IMR-90 (cell line): ENCODE data around the gene BRSK1. TPM values are rescaled to one million over a fixed set of nuclear protein-coding genes. Genes with fewer than 3 reads are reported as not detected.

Source experiments
- ATAC-seq: fragments of 200-7000 bp; cut with Tn5 transposase; 2 replicates; pipeline ENCODE4 v1.9.1; 2020; ENCODE audit warnings: low read depth, mild to moderate bottlenecking, moderate library complexity
- BruUV-seq: library from RNA; stranded (reverse); fragments of 400-500 nt; replicated peaks from 2 replicates; lab custom pipeline; 2021; lab: Mats Ljungman, UMichigan
- CTCF ChIA-PET: fragments of 300-600 bp; formaldehyde crosslinking; extraction: SDS; loops from one replicate; lab custom pipeline; 2021; ENCODE audit warnings: antibody characterized with exemption; lab: Yijun Ruan, JAX
- POLR2A ChIA-PET: fragments of 300-600 bp; sonication (Branson Sonifier 250); formaldehyde crosslinking; loops from one replicate; lab custom pipeline; 2022; ENCODE audit warnings: antibody characterized with exemption; ENCODE audit not compliant: unreplicated experiment; lab: Charles Lee
- DNase-seq: peaks from one replicate; pipeline ENCODE4 v3.0.0; 2013
- H2AFZ ChIP-seq: replicated peaks from 2 replicates; pipeline ENCODE3; 2013; ENCODE audit warnings: low read length, mild to moderate bottlenecking; ENCODE audit not compliant: poor library complexity
- H2AK5ac ChIP-seq: 2 replicates; pipeline ENCODE4 v1.6.1; 2013; ENCODE audit warnings: low read depth, low read length, inconsistent platforms
- H2AK9ac ChIP-seq: replicated peaks from 2 replicates; pipeline ENCODE3; 2013; ENCODE audit warnings: mild to moderate bottlenecking, low read depth, low read length, moderate library complexity; ENCODE audit not compliant: poor library complexity
- H2BK120ac ChIP-seq: 2 replicates; pipeline ENCODE4 v1.6.1; 2013; ENCODE audit warnings: low read depth, low read length, inconsistent platforms
- H2BK15ac ChIP-seq: 3 replicates; pipeline ENCODE4 v1.6.1; 2013; ENCODE audit warnings: low read depth, low read length, inconsistent platforms
- H2BK20ac ChIP-seq: 2 replicates; pipeline ENCODE4 v1.6.1; 2013; ENCODE audit warnings: low read depth, mild to moderate bottlenecking, inconsistent platforms, low read length, moderate library complexity
- H2BK5ac ChIP-seq: 2 replicates; pipeline ENCODE4 v1.6.1; 2013; ENCODE audit warnings: mild to moderate bottlenecking, low read depth, low read length, inconsistent platforms; ENCODE audit not compliant: poor library complexity, severe bottlenecking
- H3K14ac ChIP-seq: replicated peaks from 2 replicates; pipeline ENCODE4 v1.6.1; 2013; ENCODE audit warnings: low read depth, low read length, inconsistent platforms
- H3K18ac ChIP-seq: 2 replicates; pipeline ENCODE4 v1.6.1; 2013; ENCODE audit warnings: low read depth, low read length, control low read depth
- H3K23ac ChIP-seq: 2 replicates; pipeline ENCODE4 v1.6.1; 2013; ENCODE audit warnings: low read depth, low read length, inconsistent platforms
- H3K27ac ChIP-seq: 2 replicates; pipeline ENCODE4 v1.5.1; 2013; ENCODE audit warnings: mild to moderate bottlenecking, control low read depth, low read length; ENCODE audit not compliant: insufficient read depth
- H3K27me3 ChIP-seq: 2 replicates; pipeline ENCODE4 v1.6.1; 2013; ENCODE audit warnings: low read length; ENCODE audit not compliant: control insufficient read depth, insufficient read depth
- H3K36me3 ChIP-seq: 2 replicates; pipeline ENCODE4 v1.6.1; 2013; ENCODE audit warnings: low read length, mixed read lengths; ENCODE audit not compliant: control insufficient read depth, insufficient read depth
- H3K4ac ChIP-seq: 2 replicates; pipeline ENCODE4 v1.6.1; 2013; ENCODE audit warnings: low read depth, low read length, inconsistent platforms
- H3K4me1 ChIP-seq: 2 replicates; pipeline ENCODE4 v1.6.1; 2013; ENCODE audit warnings: low read length, mixed read lengths; ENCODE audit not compliant: control insufficient read depth, insufficient read depth
- H3K4me2 ChIP-seq: 2 replicates; pipeline ENCODE4 v1.6.1; 2013; ENCODE audit warnings: low read depth, mild to moderate bottlenecking, control low read depth, low read length, moderate library complexity
- H3K4me3 ChIP-seq: 2 replicates; pipeline ENCODE4 v1.5.1; 2013; ENCODE audit warnings: low read depth, mild to moderate bottlenecking, control low read depth, low read length, moderate library complexity; ENCODE audit not compliant: insufficient read depth
- H3K56ac ChIP-seq: 2 replicates; pipeline ENCODE4 v1.6.1; 2013; ENCODE audit warnings: low read length, inconsistent platforms; ENCODE audit not compliant: insufficient read depth; ENCODE audit errors: extremely low read depth
- H3K79me1 ChIP-seq, 2 experiments: 2 replicates each; pipeline ENCODE4 v1.6.1; 2013; ENCODE audit warnings: low read length in 2 of 2, inconsistent platforms in 1 of 2, low read depth in 1 of 2
- H3K9ac ChIP-seq: 2 replicates; pipeline ENCODE4 v1.6.1; 2013; ENCODE audit warnings: low read depth, low read length, control low read depth
- H3K9me1 ChIP-seq: 2 replicates; pipeline ENCODE4 v1.6.1; 2013; ENCODE audit warnings: low read length, inconsistent platforms; ENCODE audit not compliant: insufficient read depth
- H3K9me3 ChIP-seq: 2 replicates; pipeline ENCODE4 v1.6.1; 2013; ENCODE audit warnings: low read length; ENCODE audit not compliant: control insufficient read depth, insufficient read depth
- H4K20me1 ChIP-seq: 2 replicates; pipeline ENCODE4 v1.6.1; 2013; ENCODE audit warnings: low read length, inconsistent platforms; ENCODE audit not compliant: insufficient read depth
- H4K5ac ChIP-seq: 2 replicates; pipeline ENCODE4 v1.6.1; 2013; ENCODE audit warnings: mild to moderate bottlenecking, low read depth, low read length, control low read depth
- H4K8ac ChIP-seq, 2 experiments: 2 replicates each; pipeline ENCODE4 v1.6.1; 2013; ENCODE audit warnings: low read depth in 2 of 2, low read length in 2 of 2, control low read depth in 1 of 2, inconsistent platforms in 1 of 2
- H4K91ac ChIP-seq: 2 replicates; pipeline ENCODE4 v1.6.1; 2013; ENCODE audit warnings: low read depth, low read length, inconsistent platforms; ENCODE audit not compliant: insufficient read depth
- BHLHE40 ChIP-seq: fragments of 150-350 bp; IDR thresholded peaks from 2 replicates; pipeline ENCODE4 v1.6.1; 2016; ENCODE audit warnings: mild to moderate bottlenecking, low read depth, low read length
- CEBPB ChIP-seq: IDR thresholded peaks from 2 replicates; pipeline ENCODE4 v1.6.1; 2012; ENCODE audit warnings: low read depth, low read length, improper control_type of control experiment
- CHD1 ChIP-seq: IDR thresholded peaks from 2 replicates; pipeline ENCODE4 v1.6.1; 2012; ENCODE audit warnings: low read depth, low read length, improper control_type of control experiment
- FOS ChIP-seq: fragments of 150-350 bp; IDR thresholded peaks from 2 replicates; pipeline ENCODE4 v1.6.1; 2016; ENCODE audit warnings: low read depth, low read length
- MAFK ChIP-seq: IDR thresholded peaks from 2 replicates; pipeline ENCODE4 v1.6.1; 2012; ENCODE audit warnings: low read depth, low read length, improper control_type of control experiment
- MAZ ChIP-seq: IDR thresholded peaks from 2 replicates; pipeline ENCODE4 v1.6.1; 2012; ENCODE audit warnings: low read depth, mild to moderate bottlenecking, low read length, improper control_type of control experiment, moderate library complexity, borderline replicate concordance
- MXI1 ChIP-seq: IDR thresholded peaks from 2 replicates; pipeline ENCODE4 v1.6.1; 2012; ENCODE audit warnings: low read depth, mild to moderate bottlenecking, low read length, moderate library complexity, borderline replicate concordance
- NFE2L2 ChIP-seq: fragments of 150-350 bp; IDR thresholded peaks from 2 replicates; pipeline ENCODE4 v1.6.1; 2016; ENCODE audit warnings: low read depth, mild to moderate bottlenecking, low read length
- POLR2A ChIP-seq: IDR thresholded peaks from 2 replicates; pipeline ENCODE4 v1.6.1; 2012; ENCODE audit warnings: mild to moderate bottlenecking, low read depth, low read length
- RAD21 ChIP-seq: IDR thresholded peaks from 2 replicates; pipeline ENCODE4 v1.6.1; 2012; ENCODE audit warnings: low read length, improper control_type of control experiment
- RCOR1 ChIP-seq: IDR thresholded peaks from 2 replicates; pipeline ENCODE4 v1.6.1; 2012; ENCODE audit warnings: mild to moderate bottlenecking, low read length, improper control_type of control experiment; ENCODE audit not compliant: insufficient replicate concordance
- RFX5 ChIP-seq: IDR thresholded peaks from 2 replicates; pipeline ENCODE4 v1.8.0; 2012; ENCODE audit warnings: low read depth, mild to moderate bottlenecking, low read length, moderate library complexity
- SMC3 ChIP-seq: fragments of 150-350 bp; IDR thresholded peaks from 2 replicates; pipeline ENCODE4 v1.6.1; 2016; ENCODE audit warnings: low read depth, mild to moderate bottlenecking, antibody characterized with exemption, low read length, moderate library complexity
- WGBS, 2 experiments: methylation state at CpG; one replicate each; pipeline versions ENCODE4 v1.1.5 to v1.1.7; 2013; ENCODE audit warnings: missing lambda C conversion rate in 2 of 2; ENCODE audit not compliant: insufficient read length in 1 of 2; ENCODE audit errors: extremely low coverage in 2 of 2; 5-methylcytosine and 5-hydroxymethylcytosine counted together
- dilution Hi-C: fragments of 300-500 bp; cut with HindIII; formaldehyde crosslinking; loops from one replicate; pipeline ENCODE4 v1.14.3; 2018; ENCODE audit warnings: low sequenced_read_pairs; ENCODE audit not compliant: unreplicated experiment
- in situ Hi-C: fragments of 300-500 bp; cut with MboI; formaldehyde crosslinking; loops from 3 replicates; pipeline ENCODE4 v1.14.3; 2019; ENCODE audit warnings: low sequenced_read_pairs, inconsistent platforms, mixed read lengths
- intact Hi-C: fragments of 100-400 bp; cut with micrococcal nuclease; formaldehyde crosslinking; loops from 2 replicates; pipeline ENCODE4 v1.10.0; 2022
- polyA plus RNA-seq, 3 experiments: library from polyadenylated mRNA; depleted of rRNA; stranded (reverse); fragments of >200 nt; gene quantifications; 2 replicates each; pipeline ENCODE4 v1.2.3, GENCODE V29; 2012; ENCODE audit warnings: low replicate concordance in 1 of 3
- total RNA-seq: library from RNA; depleted of rRNA; stranded (reverse); fragments of >200 nt; gene quantifications from 2 replicates; pipeline ENCODE4 v1.2.3, GENCODE V29; 2012
- TF ChIP-seq, protein P1 (sequence below): fragments of 150-350 bp; IDR thresholded peaks from 2 replicates; pipeline ENCODE4 v1.6.1; 2017; ENCODE audit warnings: mild to moderate bottlenecking, antibody characterized with exemption, low read length, low read depth
- TF ChIP-seq, protein P2 (sequence below): conservative IDR thresholded peaks from 2 replicates; pipeline ENCODE4 v1.5.1; 2012; ENCODE audit warnings: mild to moderate bottlenecking, low read depth, low read length, improper control_type of control experiment
- TF ChIP-seq, protein P3 (sequence below): fragments of 150-350 bp; IDR thresholded peaks from 2 replicates; pipeline ENCODE4 v1.6.1; 2016; ENCODE audit warnings: low read depth, mild to moderate bottlenecking, low read length, moderate library complexity, borderline replicate concordance

Gene BRSK1
- total and polyA plus RNA-seq, 2 of the 4 experiments (the other 2 are of a cell fraction), result 2.5 to 22.3 TPM

DNA sequence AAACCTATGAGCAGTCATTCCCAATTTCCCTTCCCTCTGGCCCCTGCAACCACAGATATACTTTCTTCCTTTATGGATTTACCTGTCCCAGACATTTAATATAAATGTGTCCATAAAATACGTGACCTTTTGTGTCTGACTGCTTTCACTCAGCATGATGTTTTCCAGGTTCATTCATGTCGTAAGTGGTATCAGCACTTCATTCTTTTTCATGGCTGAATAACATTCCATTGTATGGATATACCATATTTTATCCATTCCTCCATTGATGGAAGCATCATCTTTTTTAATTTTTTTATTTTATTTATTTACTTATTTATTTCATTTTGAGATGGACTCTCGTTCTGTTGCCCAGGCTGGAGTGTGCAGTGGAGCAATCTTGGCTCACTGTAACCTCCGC is 17.0 kb upstream of the BRSK1 start:
- ATAC-seq (no peak), DNase-seq (no peak)
- Histone ChIP-seq H2AK5ac (no peak overlapping the region), H2BK15ac (no peak overlapping the region), H3K4me2 (no peak overlapping the region), H3K14ac (no peak overlapping the region), H3K18ac (no peak overlapping the region), H3K79me1 (peaks cover 5 to 30% of the 10 kb centered on the region in 2 experiments), H2BK5ac (no peak overlapping the region), H3K27ac (no peak overlapping the region), H3K27me3 (no peaks in the 10 kb centered on the region), H3K4me1 (no peaks in the 10 kb centered on the region), H4K8ac (no peak overlapping the region), H3K23ac (no peak overlapping the region), H4K91ac (no peak overlapping the region), H3K9me1 (peaks cover 9% of the 10 kb centered on the region; the same call in 1 of the 2 replicates), H3K56ac (no peak overlapping the region), H4K5ac (no peak overlapping the region), H3K9me3 (no peaks in the 10 kb centered on the region), H2BK120ac (no peak overlapping the region), H2AFZ (no peak overlapping the region), H3K4ac (no peak overlapping the region), H2BK20ac (no peak overlapping the region), H3K36me3 (peaks cover 12% of the 10 kb centered on the region), H3K9ac (no peak overlapping the region), H3K4me3 (no peak overlapping the region), H4K20me1 (peaks cover 7% of the 10 kb centered on the region; the same call in 1 of the 2 replicates), H2AK9ac (no peak overlapping the region)
- ChIA-PET POLR2A (no interaction called here), CTCF (no interaction called here)
- intact Hi-C loops (no loop called here), dilution Hi-C loops (no loop called here), in situ Hi-C loops (no loop called here)
- WGBS, 2 experiments, result 100% methylated on average over 1 of the region's 4 CpGs; no CpG with 5 or more reads in 1 of the 2 experiments
- TF ChIP-seq BHLHE40, result no peak
- TF ChIP-seq CHD1, result no peak
- TF ChIP-seq POLR2A, result no peak
- TF ChIP-seq SMC3, result no peak
- TF ChIP-seq RFX5, result no peak
- no peak for TF ChIP-seq MXI1
- TF ChIP-seq, protein P1, sequence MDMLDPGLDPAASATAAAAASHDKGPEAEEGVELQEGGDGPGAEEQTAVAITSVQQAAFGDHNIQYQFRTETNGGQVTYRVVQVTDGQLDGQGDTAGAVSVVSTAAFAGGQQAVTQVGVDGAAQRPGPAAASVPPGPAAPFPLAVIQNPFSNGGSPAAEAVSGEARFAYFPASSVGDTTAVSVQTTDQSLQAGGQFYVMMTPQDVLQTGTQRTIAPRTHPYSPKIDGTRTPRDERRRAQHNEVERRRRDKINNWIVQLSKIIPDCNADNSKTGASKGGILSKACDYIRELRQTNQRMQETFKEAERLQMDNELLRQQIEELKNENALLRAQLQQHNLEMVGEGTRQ, result no peak
- no peak for TF ChIP-seq RAD21
- no peak for TF ChIP-seq MAZ
- no peak for TF ChIP-seq FOS
- no peak for TF ChIP-seq RCOR1
- TF ChIP-seq, protein P2, sequence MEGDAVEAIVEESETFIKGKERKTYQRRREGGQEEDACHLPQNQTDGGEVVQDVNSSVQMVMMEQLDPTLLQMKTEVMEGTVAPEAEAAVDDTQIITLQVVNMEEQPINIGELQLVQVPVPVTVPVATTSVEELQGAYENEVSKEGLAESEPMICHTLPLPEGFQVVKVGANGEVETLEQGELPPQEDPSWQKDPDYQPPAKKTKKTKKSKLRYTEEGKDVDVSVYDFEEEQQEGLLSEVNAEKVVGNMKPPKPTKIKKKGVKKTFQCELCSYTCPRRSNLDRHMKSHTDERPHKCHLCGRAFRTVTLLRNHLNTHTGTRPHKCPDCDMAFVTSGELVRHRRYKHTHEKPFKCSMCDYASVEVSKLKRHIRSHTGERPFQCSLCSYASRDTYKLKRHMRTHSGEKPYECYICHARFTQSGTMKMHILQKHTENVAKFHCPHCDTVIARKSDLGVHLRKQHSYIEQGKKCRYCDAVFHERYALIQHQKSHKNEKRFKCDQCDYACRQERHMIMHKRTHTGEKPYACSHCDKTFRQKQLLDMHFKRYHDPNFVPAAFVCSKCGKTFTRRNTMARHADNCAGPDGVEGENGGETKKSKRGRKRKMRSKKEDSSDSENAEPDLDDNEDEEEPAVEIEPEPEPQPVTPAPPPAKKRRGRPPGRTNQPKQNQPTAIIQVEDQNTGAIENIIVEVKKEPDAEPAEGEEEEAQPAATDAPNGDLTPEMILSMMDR, result no peak
- TF ChIP-seq, protein P3, sequence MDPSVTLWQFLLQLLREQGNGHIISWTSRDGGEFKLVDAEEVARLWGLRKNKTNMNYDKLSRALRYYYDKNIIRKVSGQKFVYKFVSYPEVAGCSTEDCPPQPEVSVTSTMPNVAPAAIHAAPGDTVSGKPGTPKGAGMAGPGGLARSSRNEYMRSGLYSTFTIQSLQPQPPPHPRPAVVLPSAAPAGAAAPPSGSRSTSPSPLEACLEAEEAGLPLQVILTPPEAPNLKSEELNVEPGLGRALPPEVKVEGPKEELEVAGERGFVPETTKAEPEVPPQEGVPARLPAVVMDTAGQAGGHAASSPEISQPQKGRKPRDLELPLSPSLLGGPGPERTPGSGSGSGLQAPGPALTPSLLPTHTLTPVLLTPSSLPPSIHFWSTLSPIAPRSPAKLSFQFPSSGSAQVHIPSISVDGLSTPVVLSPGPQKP, result no peak
- TF ChIP-seq CEBPB, result no peak
- no peak for TF ChIP-seq MAFK
- TF ChIP-seq NFE2L2, result no peak
- BruUV-seq, result no TSS peak
